SK-N-SH (cell line): ENCODE measurements around the gene SHPK.

ENCODE experiments used
- MXI1 ChIP-seq: IDR thresholded peaks from 2 replicates; pipeline ENCODE4 v1.6.1; 2012; ENCODE audit warnings: mild to moderate bottlenecking, low read depth, low read length, improper control_type of control experiment
- NRF1 ChIP-seq: IDR thresholded peaks from 2 replicates; pipeline ENCODE4 v1.6.1; 2012; ENCODE audit warnings: low read depth, mild to moderate bottlenecking, low read length
- TAF1 ChIP-seq: IDR thresholded peaks from 2 replicates; pipeline ENCODE4 v1.6.1; 2012; ENCODE audit warnings: low read depth, mild to moderate bottlenecking, low read length, moderate library complexity, borderline replicate concordance
- TF ChIP-seq, protein P1 (sequence below): fragments of 200-600 bp; sonication (generic); IDR thresholded peaks from 2 replicates; pipeline ENCODE4 v1.6.1; 2017; ENCODE audit warnings: antibody characterized with exemption, mild to moderate bottlenecking, moderate library complexity

- no peak for TF ChIP-seq TAF1
- no peak for TF ChIP-seq MXI1
- no peak for TF ChIP-seq NRF1
- TF ChIP-seq, protein P1, sequence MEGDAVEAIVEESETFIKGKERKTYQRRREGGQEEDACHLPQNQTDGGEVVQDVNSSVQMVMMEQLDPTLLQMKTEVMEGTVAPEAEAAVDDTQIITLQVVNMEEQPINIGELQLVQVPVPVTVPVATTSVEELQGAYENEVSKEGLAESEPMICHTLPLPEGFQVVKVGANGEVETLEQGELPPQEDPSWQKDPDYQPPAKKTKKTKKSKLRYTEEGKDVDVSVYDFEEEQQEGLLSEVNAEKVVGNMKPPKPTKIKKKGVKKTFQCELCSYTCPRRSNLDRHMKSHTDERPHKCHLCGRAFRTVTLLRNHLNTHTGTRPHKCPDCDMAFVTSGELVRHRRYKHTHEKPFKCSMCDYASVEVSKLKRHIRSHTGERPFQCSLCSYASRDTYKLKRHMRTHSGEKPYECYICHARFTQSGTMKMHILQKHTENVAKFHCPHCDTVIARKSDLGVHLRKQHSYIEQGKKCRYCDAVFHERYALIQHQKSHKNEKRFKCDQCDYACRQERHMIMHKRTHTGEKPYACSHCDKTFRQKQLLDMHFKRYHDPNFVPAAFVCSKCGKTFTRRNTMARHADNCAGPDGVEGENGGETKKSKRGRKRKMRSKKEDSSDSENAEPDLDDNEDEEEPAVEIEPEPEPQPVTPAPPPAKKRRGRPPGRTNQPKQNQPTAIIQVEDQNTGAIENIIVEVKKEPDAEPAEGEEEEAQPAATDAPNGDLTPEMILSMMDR: no peak
Measured at GRCh38 chr17:3639981-3640596, 4.0 kb upstream of the SHPK start.
